Karpas-422 (cell line): ENCODE results near the gene STARD7. TPM values are rescaled to one million over a fixed set of nuclear protein-coding genes. Genes with fewer than 3 reads are reported as not detected.

Source experiments
- DNase-seq: peaks from one replicate; pipeline ENCODE4 v3.0.0-alpha.2; 2015
- H2AFZ ChIP-seq: fragments of 200-600 bp; sonication (generic); 2 replicates; pipeline ENCODE4 v1.6.1; 2014; ENCODE audit warnings: antibody characterized with exemption, low read length, mixed read lengths
- H3K27ac ChIP-seq: fragments of 200-600 bp; sonication (generic); 2 replicates; pipeline ENCODE4 v1.5.1; 2014; ENCODE audit warnings: mild to moderate bottlenecking, low read length, moderate library complexity
- H3K27me3 ChIP-seq: fragments of 200-600 bp; sonication (generic); 2 replicates; pipeline ENCODE4 v1.6.1; 2014; ENCODE audit warnings: low read length, mixed read lengths
- H3K36me3 ChIP-seq: fragments of 200-600 bp; sonication (generic); 2 replicates; pipeline ENCODE4 v1.6.1; 2014; ENCODE audit warnings: low read length, mixed read lengths; ENCODE audit not compliant: insufficient read depth
- H3K4me1 ChIP-seq: fragments of 200-600 bp; sonication (generic); 2 replicates; pipeline ENCODE4 v1.6.1; 2014; ENCODE audit warnings: mild to moderate bottlenecking, low read length, mixed read lengths
- H3K4me2 ChIP-seq: fragments of 200-600 bp; sonication (generic); 2 replicates; pipeline ENCODE4 v1.6.1; 2014; ENCODE audit warnings: low read length, low read depth, mild to moderate bottlenecking; ENCODE audit not compliant: poor library complexity, severe bottlenecking
- H3K4me3 ChIP-seq: fragments of 200-600 bp; sonication (generic); 2 replicates; pipeline ENCODE4 v1.5.1; 2014; ENCODE audit warnings: mild to moderate bottlenecking, antibody characterized with exemption, low read length, mixed read lengths
- H3K79me2 ChIP-seq: fragments of 200-600 bp; sonication (generic); 2 replicates; pipeline ENCODE4 v1.6.1; 2014; ENCODE audit warnings: mild to moderate bottlenecking, low read length, mixed read lengths
- H3K9ac ChIP-seq: fragments of 200-600 bp; sonication (generic); 2 replicates; pipeline ENCODE4 v1.6.0; 2014; ENCODE audit warnings: low read length
- H3K9me2 ChIP-seq: fragments of 200-600 bp; sonication (generic), shearing (Covaris generic); replicated peaks from 2 replicates; pipeline ENCODE4 v1.6.0; 2014; ENCODE audit warnings: mild to moderate bottlenecking, low read length, moderate library complexity; ENCODE audit not compliant: insufficient read depth
- H3K9me3 ChIP-seq: fragments of 300-700, 200-600 bp; sonication (generic); 2 replicates; pipeline ENCODE4 v1.6.1; 2014; ENCODE audit warnings: low read length, mixed read lengths
- H4K20me1 ChIP-seq: fragments of 200-600 bp; sonication (generic); 2 replicates; pipeline ENCODE4 v1.6.1; 2014; ENCODE audit warnings: mild to moderate bottlenecking, antibody characterized with exemption, low read length, low read depth; ENCODE audit not compliant: insufficient read depth
- total RNA-seq: library from RNA; depleted of rRNA; stranded (reverse); fragments of >200 nt; shearing (Covaris generic); gene quantifications from 2 replicates; pipeline ENCODE4 v1.2.3, GENCODE V29; 2014; ENCODE audit warnings: low replicate concordance; rRNA removed

The STARD7 gene
- total RNA-seq, 1 experiment from 2014 or later = 167 TPM

GRCh38 chr2:96138179-96139145 is 70.2 kb downstream of the STARD7 start, which contains the start of gene ASTL:
ASTL (minus strand) TSS chr2:96138502; CDS start chr2:96138436, 66 bp downstream.
- peaks cover 10% of the 10 kb centered on the region for H4K20me1 ChIP-seq
- no peaks in the 10 kb centered on the region for H3K27me3 ChIP-seq
- no peak within 1 kb of the TSS for H3K4me2 ChIP-seq
- H3K36me3 ChIP-seq = peaks cover 10% of the 10 kb centered on the region
- no peak within 1 kb of the TSS for H3K27ac ChIP-seq
- no peaks in the 10 kb centered on the region for H3K79me2 ChIP-seq
- H2AFZ ChIP-seq = no peak within 1 kb of the TSS
- H3K9ac ChIP-seq = no peak within 1 kb of the TSS
- DNase-seq = peak; percentile 83
- no peaks in the 10 kb centered on the region for H3K9me2 ChIP-seq
- no peaks in the 10 kb centered on the region for H3K9me3 ChIP-seq
- H3K4me1 ChIP-seq = peaks cover 12% of the 10 kb centered on the region
- no peak within 1 kb of the TSS for H3K4me3 ChIP-seq

GRCh38 chr2:96137321-96138178 is 71.1 kb downstream of the STARD7 start:
- Histone ChIP-seq H3K4me2 (no peak overlapping the region), H3K36me3 (peaks cover under 1% of the 10 kb centered on the region; the same call in 1 of the 2 replicates), H3K4me3 (no peak overlapping the region), H3K9me3 (no peaks in the 10 kb centered on the region), H3K9me2 (no peaks in the 10 kb centered on the region), H3K27ac (no peak overlapping the region), H3K4me1 (peaks cover 2% of the 10 kb centered on the region), H3K79me2 (no peaks in the 10 kb centered on the region), H2AFZ (no peak overlapping the region), H3K9ac (no peak overlapping the region), H3K27me3 (no peaks in the 10 kb centered on the region), H4K20me1 (0 out of 2 replicates have a peak, but pooled peaks cover 1% of the 10 kb centered on the region)
- DNase-seq = no peak

GRCh38 chr2:96136129-96136720 is 72.4 kb downstream of the STARD7 start:
- H3K79me2 ChIP-seq = no peaks in the 10 kb centered on the region
- H4K20me1 ChIP-seq = no peaks in the 10 kb centered on the region
- H3K4me1 ChIP-seq = no peaks in the 10 kb centered on the region
- no peak overlapping the region for H3K27ac ChIP-seq
- no peaks in the 10 kb centered on the region for H3K27me3 ChIP-seq
- no peak overlapping the region for H3K4me3 ChIP-seq
- no peak for DNase-seq
- no peaks in the 10 kb centered on the region for H3K36me3 ChIP-seq
- no peaks in the 10 kb centered on the region for H3K9me2 ChIP-seq
- no peak overlapping the region for H3K4me2 ChIP-seq
- H3K9me3 ChIP-seq = no peaks in the 10 kb centered on the region
- H3K9ac ChIP-seq = no peak overlapping the region
- H2AFZ ChIP-seq = no peak overlapping the region

GRCh38 chr2:96135621-96136020 is 73.0 kb downstream of the STARD7 start:
- Histone ChIP-seq H3K36me3 (no peaks in the 10 kb centered on the region), H3K9me2 (no peaks in the 10 kb centered on the region), H3K4me1 (no peaks in the 10 kb centered on the region), H3K4me3 (no peak overlapping the region), H3K79me2 (no peaks in the 10 kb centered on the region), H3K27ac (no peak overlapping the region), H4K20me1 (no peaks in the 10 kb centered on the region), H3K4me2 (no peak overlapping the region), H3K9ac (no peak overlapping the region), H3K27me3 (no peaks in the 10 kb centered on the region), H3K9me3 (no peaks in the 10 kb centered on the region), H2AFZ (no peak overlapping the region)
- DNase-seq = no peak

GRCh38 chr2:96135171-96135570 is 73.5 kb downstream of the STARD7 start:
- Histone ChIP-seq H4K20me1 (no peaks in the 10 kb centered on the region), H3K4me3 (no peak overlapping the region), H3K4me1 (no peaks in the 10 kb centered on the region), H3K79me2 (no peaks in the 10 kb centered on the region), H3K36me3 (no peaks in the 10 kb centered on the region), H3K27me3 (no peaks in the 10 kb centered on the region), H3K9ac (no peak overlapping the region), H3K4me2 (no peak overlapping the region), H2AFZ (no peak overlapping the region), H3K9me2 (no peaks in the 10 kb centered on the region), H3K9me3 (no peaks in the 10 kb centered on the region), H3K27ac (no peak overlapping the region)
- DNase-seq = no peak

Other genes with a start within 250 kb of the STARD7 start
- gene ANKRD36C, start 217.0 kb downstream of the STARD7 start, total RNA-seq = 56.3 and 74.4 TPM in 2 replicates
- not detected in 2 replicates for gene GPAT2, start 173.9 kb downstream of the STARD7 start, total RNA-seq
- gene ADRA2B, start 92.3 kb downstream of the STARD7 start, total RNA-seq = not detected in 2 replicates
- gene ASTL, start 70.3 kb downstream of the STARD7 start, total RNA-seq = not detected in 2 replicates
- gene DUSP2, start 63.4 kb downstream of the STARD7 start, total RNA-seq = 25.1 and 45.2 TPM in 2 replicates
- 17.7 and 21.9 TPM in 2 replicates for gene TMEM127, start 57.2 kb upstream of the STARD7 start, total RNA-seq
- gene CIAO1, start 57.4 kb upstream of the STARD7 start, total RNA-seq = 71.2 and 101 TPM in 2 replicates
- gene SNRNP200, start 96.7 kb upstream of the STARD7 start, total RNA-seq = 68.1 and 83.8 TPM in 2 replicates
- 12.4 and 21.2 TPM in 2 replicates for gene ITPRIPL1, start 116.5 kb upstream of the STARD7 start, total RNA-seq
- gene NCAPH, start 126.9 kb upstream of the STARD7 start, total RNA-seq = 23.1 and 24.2 TPM in 2 replicates